RPMI7951 (cell line): ENCODE results near the gene IST1. TPM values are rescaled to one million over a fixed set of nuclear protein-coding genes. Genes with fewer than 3 reads are reported as not detected.
"Not testable (repeated sequence)": the region's sequence is repeated elsewhere in the genome, so short reads cannot be mapped to it uniquely, and the experiment has no call there.

Experiments
- DNase-seq: peaks from one replicate; pipeline ENCODE4 v3.0.0-alpha.2; 2012; ENCODE audit warnings: low read depth
- total RNA-seq: library from RNA; depleted of rRNA; stranded (reverse); fragments of >200 nt; shearing (Covaris generic); gene quantifications from 2 replicates; pipeline ENCODE4 v1.2.3, GENCODE V29; 2014; rRNA removed

Gene IST1
- 160 and 186 TPM in 2 replicates for total RNA-seq

DNA sequence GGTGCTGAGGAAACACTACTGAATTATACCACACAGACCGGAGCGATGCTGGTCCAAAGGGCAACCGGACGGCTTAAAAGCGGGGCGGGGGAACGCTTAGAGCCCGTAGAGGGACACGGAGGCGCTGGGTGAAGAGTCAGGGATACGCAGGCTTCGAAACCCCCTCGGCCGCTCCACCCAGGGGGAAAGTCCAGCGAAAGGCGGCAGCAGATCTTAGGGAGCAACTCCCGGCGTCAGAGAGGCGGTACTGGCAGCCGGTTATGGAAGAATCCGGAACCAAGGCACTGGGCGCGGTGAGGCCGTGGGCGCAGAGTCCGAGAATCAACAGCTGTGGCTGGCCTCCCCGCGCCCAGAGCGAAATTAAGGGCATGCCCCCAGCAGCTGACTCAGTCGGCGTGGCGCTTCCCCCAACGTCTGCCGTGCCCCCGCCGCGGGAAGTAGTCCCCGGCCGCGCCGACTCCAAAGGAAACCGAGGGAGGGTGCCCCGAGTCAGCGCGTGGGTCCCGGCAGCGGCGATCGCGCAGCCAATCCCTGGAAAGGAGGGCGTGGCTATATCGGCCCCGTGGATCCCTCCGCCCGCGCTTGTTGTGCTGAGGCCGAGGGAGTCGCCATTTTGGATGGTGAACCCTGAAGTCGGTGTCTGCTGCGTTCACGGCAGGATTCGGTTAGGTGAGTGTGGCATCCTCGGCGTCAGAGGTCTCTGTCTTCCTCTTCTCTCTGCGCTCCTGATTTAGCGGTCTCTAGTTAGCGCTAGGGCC, at the start of gene IST1:
Gene IST1, plus strand, starts transcription at position 611 of the 758 bp plus-strand sequence. CDS start 20,110 bp downstream, outside the sequence.
- DNase-seq, result peak; percentile 99

DNA sequence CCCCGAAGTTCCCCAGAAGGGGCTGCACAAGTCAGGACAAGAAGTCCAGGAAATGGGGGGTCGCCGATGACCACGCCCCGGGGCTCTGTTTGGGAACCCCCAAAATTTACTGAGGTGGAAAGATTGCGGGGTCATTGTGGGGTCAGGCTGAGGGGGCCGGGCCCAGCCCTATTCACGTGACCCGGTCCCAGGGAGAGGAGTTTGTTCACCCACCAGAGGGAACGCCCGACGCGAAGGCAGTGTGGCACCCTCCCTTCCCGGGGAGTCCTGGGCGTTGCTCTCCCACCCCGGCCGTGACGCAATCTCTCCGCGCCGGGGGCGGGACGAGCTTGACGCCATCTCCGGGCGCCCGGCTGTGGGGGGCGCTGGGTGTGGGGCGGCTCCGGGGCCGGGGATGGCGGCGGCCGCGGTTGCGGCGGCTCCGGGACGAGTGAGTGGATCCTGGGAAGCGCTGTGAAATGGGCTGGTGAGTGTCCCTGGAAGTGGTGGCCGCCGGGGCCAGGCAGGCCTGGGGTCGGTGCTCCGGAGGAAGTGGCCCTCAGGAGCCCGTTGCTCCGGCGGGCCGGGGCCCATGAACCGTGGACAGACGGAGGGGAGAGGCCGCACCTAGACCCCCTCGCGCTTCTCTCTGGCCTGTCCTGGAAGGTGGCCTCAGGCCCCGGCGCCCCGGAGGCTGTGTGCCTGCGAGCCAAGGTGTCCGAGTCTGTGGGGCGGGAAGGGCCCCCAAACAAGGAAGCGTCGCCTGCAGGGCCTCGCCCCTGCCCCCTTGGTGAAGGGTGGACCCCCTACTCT, 49.5 kb upstream of the IST1 start, which contains the start of gene ATXN1L:
Gene ATXN1L, plus strand, starts transcription at position 338 of the 792 bp plus-strand sequence. CDS start 3,765 bp downstream, outside the sequence.
- peak; percentile 91 for DNase-seq

DNA sequence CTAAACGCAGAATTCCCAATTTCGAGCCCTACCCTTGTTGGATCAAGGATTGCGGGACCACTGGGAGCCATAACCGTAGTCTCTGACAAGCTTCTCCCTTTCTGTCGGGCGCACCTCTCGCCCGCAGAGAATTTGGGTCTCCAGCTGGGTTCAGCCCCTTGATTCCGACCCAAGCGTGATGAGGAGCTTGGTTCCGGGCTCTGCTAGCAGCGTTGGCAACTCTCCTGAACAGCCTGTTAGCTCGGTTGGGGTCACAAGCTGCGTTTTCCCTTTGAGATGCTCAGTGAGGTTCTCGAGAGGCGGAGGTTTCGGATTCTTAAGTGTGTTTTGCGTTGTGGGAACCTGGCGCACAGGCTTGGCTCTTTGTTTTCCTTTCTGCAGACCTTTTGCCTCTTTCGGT, 48.9 kb upstream of the IST1 start:
- peak; percentile 9 for DNase-seq

DNA sequence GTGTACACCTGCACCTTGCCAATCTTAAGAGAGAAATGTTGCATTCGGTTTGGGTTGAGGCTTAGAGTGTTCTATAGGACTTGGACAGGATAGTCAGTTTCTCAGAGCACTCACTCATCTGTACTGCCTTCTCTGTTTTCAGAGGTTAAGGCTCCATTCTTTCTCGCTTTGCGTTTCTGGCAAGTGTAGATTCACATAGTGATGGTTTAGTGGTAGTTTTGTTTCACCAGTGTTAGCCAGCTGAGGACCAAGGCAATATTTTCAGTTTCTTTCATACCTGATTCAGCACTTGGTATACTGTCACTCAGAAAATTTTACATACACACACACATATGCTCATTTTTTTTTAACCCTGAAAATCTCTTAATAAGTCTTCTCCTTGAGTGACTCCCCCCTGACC, 48.2 kb upstream of the IST1 start:
- DNase-seq, result no peak

DNA sequence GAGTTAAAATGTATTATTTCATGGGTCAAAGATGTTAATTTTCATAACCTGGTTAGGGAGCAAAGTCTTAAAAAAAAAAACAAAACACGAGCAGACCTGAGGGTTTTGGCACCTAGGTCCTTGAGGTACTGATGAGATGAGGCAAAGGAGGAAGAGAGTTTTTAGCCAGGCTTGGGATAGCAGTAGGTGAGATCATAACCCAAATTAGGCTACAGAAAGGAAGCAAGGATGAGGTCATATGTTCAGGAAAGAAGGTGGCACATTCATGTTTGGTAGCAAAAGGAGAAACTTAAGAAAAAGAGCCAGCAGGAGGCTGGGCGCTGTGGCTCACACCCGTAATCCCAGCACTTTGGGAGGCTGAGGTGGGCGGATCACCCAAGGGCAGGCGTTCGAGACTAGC, 46.7 kb upstream of the IST1 start:
- no peak for DNase-seq

DNA sequence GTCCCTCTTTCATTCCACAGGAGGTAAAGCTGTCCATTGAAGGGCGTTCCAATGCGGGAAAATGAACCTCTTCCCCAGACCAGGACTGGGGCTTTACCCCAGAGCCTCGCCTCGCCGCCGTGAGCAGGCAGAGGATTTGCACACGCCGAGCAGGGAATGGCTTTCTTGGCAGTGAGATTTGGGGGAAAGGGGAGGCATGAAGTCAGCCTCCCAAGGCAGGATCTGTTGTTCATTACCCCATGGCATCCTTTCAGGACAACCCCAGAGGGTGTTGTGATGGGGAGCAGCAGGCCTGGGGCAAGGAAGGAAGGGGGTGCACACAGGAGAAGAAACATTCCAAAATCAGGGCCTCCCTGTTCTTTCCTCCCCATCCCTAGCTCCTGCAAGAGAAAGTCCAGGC, 43.6 kb upstream of the IST1 start:
- no peak for DNase-seq

DNA sequence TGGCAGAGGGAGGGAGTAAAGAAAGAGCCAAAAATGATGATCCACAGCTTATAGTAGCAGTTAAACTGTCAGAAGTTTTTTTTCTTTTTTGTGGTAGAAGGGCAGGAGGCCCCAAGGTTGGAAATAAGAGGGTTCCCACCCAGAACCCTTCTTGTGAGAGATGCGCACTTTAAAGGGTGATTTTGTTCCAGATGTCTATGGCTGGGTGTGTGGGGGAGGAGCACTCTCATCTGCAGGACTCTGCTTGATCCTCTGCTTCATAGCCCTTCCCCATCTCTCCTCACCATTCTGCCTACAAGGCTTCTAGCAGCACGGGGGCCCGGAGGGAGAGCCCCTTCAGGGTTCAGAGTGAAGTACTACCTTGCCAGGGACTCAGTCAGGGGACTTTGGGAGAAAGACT, 43.2 kb upstream of the IST1 start:
- DNase-seq, result no peak

DNA sequence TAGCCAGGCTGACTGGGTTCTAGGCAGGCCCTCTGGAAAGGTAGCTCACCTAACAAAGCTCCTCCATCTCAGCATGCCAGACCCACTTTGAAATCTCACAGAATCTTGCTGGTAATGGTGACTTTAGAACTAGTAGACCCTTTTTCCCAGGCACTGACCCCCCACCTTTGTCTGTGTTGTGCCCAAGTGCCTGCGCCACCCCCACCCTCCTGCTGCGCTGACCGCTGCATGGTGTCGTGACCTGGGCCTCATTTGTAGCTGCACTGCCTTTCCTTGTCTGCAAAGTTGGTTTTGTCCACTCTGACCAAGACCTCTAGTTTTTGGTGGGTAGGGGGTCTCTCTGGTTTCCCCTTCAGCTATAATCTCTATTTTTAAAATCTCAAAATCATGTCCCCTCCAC, 42.8 kb upstream of the IST1 start:
- no peak for DNase-seq

DNA sequence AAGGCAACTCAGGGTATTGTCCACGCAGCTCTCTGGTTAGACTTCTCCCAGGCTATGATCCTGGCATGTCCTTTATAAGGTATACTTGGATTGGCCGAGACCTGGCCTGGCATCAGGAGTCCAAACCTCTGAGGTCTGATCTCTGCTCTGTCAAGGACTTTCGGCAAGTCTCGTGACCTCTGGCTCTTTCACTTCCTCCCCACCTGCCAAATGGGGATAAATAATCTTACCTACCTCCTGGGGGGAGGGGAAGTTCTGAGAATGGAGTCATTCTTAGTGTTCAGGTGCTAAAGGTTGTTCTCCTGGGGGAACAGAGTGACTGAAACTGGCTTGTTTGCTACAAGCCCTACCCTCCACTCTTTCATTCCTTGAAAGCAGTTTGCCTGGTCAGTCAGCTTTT, 41.9 kb upstream of the IST1 start:
- DNase-seq, result no peak

DNA sequence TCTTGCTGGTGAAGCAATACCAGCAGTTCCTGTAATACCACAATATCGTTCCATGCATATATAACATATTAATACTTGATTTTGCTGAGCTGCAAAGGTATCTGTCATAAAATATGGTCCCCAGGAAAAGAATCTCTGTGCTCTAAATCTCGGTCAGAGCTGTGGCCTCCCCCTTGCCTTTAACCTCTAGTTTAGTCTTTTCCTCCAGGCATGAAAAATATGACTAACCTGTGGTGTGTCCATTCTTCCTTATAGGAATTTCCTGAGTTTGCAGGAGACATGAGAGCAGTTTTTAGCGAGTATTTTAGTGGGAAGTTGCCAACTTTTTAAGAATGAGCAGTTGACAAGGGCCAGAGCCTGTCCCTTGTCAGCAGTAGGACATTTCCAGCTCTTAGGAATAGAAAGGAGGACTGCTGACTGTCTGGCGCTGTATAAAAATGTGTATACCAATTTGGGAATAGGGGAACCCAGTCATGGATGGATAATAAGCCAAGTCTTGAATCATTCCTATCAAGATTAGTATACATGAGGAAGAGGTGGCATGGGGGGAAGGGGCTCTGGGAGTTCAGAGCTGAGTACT, 40.9 kb upstream of the IST1 start:
- peak; percentile 14 for DNase-seq

DNA sequence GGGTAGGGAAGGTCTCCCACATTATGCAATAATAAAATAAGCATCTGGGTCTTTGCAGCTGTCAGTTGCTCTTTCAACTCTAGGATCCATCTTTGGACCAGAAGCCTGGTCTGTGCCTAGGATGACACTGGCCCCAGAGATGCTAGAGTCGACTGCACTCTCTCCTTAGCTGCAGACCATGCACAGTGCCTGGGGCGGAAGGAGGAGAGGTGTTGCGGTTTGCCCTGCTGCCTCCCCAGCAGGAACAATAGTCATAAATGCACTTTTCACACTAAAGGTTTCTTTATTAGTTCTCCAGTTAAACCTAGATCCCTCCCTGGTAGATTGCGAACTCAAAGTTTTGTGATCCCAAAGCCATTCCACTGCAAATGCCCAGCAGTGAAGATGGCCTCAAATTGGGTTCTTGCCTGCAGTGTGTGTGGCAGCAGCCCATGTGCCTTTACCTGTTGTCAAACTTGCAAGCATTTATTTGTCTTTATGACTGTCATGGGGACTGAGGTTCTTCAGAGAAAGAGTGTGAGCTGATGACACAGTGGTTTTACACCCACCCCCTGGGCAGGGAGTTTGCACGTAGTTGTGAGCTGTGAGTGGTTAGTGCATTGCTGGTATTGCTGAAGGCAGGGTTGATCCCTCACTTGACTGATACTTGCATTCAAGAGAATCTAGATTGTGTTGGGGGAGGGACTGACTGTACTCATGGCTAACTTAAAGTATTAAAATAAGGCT, 39.2 kb upstream of the IST1 start:
- no peak for DNase-seq

DNA sequence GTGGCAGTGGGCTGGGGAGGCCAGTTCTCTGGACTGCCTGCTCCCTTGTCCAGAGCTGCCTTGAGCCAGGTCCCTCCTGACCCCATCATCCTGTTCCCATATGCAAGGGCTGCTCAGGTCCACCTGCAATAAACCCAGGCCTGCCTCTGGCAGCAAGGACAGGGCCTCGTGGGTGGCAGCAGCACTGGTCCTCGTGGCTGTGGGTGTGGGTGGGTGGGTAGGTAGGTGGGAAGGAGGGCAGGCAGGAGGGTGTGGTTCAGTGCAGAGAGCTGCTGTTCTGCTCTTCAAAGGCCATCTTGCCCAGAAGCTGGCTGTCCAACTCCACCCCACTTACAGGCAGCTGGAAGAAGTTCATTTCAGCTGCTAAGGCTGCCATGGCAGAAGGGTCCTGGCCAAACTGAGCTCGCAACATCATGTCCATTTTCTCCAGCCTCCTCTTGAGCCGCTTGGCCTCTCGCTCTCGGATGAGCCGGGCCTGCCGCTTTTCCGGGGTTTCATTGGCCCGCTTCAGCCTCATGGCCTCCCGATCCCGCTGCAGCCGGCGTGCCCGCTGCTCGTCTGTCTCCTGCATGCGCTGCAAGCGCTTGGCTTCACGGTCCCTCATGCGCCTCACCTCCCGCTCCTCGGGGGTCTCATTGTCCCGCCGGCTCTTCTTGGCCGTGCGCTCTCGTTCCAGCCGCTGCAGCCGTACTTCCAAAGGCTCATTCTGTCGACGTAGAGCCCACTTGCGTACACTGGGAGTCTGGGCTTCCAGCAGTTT, 35.4 kb upstream of the IST1 start:
- DNase-seq, result no peak

DNA sequence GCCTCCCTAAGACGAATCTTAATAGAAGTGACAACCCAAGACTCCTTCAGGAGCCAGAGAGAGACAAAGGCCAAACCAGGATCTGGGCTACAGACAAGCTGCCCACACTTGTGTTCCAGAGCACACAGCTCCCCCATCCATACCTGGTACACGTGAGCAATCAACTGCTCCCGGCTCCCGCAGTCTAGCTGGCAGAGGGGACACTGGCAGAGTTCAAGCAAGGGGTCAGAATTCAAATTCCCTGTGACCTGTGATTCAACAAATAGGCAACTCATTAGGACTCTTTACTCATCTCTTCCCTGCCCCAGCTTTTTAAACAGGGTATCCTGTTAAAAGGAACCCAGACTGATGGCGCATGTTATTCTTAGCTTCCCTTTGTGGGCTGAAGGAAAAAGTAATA, 31.3 kb upstream of the IST1 start:
- DNase-seq, result no peak

DNA sequence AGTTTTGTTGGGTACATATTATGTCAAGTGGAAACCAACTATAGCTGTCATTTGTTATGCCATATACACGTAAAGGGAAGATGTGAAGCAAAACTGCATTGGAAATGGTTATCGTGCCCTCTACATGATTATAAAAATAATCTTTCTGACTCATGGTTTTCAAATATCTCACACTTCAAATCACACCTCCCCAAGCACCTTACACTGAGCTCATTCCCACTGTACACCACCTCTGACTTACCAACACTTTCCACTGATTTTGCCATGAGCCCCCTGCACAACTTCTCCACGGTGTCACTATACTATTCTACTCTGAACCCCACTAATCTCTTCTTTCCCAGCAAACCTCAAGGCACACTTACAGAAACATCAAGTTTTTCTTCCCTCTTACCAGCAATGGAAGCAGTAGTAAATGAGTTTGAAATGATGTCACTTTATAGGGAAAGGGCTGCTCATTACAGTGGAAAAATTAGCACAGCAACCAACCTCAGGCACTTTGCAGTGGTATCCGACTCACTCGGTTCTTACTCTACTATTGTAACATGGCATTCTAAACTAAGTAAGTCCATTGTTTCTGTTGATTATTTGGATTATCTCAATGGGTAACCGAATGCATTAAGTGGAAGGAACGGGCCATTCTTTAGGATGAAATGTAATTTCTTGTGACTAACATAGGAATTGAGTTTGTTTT, 30.0 kb upstream of the IST1 start:
- no peak for DNase-seq

DNA sequence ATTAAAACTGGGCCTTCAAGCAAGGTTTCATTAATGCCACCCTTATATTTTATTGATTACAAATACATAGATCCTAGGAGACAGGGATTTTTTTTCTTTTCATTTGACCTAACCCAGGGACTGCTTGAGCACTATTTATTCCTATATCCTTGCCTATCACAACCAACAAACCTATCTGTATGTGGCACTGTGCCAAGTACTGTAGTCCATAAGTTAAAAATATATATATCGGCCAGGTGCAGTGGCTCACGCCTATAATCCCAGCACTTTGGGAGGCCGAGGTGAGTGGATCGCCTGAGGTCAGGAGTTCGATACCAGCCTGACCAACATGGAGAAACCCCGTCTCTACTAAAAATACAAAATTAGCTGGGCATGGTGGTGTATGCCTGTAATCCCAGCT, 28.2 kb upstream of the IST1 start:
- DNase-seq, result not testable (repeated sequence)

DNA sequence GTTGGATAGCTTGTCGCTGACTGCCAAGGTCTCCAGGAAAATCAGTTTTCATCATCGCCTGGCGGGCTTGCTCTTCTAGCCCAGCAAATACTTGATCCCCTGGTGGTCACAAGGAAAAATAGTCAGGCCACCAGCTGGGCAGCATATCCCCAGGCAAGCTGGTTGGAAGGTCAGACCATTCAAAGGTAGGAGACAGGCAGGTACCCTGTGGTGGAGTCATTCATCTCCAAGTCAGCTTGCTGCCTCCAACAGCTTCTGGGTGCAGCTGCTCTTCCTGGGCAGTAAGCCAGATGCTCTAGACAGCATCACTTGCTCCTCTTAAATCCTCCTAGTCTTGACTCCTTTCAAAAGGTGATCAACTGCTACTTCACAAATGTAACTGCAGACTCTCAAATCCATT, 27.4 kb upstream of the IST1 start:
- DNase-seq, result no peak

DNA sequence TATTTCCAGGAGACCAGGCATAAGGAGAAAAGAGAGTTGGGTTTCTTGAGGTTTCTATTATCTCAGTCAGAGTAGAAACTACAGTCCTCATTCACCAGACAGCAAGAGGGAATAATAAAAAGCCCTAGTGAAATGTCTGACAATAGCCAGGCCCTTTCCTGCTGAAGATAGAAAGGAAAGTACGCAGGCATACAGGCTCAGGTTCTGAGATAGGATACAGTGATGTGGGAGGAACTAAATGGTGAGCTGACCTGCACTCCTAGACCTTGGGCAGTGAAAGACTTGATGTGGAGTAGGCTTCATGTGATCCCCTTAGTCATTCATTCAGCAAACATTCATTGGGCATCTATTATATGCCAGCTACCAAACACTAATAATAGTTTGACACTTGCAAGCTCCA, 26.2 kb upstream of the IST1 start:
- DNase-seq, result no peak

DNA sequence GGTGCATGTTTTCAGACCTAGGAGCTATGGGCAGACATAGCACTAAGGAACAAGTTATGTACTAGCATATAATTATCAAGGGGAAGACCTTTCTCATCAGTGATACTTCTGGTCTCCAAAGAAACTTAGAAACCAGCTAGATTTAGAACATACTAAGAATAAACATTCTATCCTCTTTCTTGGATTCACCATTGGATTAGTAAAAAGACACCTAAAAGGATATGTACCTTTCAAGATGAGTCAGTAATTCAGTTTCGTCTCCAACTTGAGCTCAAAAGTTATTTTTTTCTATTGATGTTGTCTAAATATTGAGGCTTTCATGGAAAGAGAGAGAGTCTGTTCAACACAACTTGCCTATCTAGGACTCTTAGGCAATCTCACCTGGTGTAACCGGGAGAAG, 24.5 kb upstream of the IST1 start:
- DNase-seq, result no peak

DNA sequence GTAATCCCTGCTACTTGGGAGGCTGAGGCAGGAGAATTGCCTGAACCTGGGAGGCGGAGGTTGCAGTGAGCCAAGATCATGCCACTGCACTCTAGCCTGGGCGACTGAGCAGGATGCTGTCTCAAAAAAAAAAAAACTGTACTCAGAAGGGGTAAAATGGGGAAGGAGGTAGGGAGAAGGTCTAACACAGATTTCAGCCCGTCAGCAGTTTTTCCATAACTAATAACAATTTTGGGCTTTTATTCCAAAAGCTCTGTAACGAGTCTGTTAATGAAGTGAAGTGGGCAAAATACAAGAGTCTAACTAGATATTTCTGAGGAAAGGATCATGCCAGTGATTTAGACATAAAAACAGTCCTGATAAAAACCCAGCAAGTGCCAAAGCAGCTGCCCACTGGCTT, 22.1 kb upstream of the IST1 start:
- DNase-seq, result no peak

DNA sequence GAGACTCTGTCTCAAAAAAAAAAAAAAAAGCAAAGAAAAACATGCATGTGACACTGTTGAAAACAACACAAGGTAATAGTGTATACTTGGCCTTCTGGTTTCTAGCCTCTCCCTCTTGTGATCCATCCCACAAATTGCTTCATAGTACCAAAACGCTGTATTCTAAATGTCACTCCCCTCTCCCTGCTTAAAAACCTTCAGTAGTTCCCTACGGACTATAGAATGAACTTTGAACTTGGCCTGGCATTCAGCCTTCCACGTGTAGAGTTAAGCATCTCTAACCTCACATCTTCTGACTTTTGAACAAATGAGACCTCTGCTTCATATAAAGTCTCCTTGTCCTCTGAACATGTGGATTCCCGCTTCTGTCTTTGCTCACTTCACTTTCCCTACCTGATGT, 16.4 kb upstream of the IST1 start:
- no peak for DNase-seq

DNA sequence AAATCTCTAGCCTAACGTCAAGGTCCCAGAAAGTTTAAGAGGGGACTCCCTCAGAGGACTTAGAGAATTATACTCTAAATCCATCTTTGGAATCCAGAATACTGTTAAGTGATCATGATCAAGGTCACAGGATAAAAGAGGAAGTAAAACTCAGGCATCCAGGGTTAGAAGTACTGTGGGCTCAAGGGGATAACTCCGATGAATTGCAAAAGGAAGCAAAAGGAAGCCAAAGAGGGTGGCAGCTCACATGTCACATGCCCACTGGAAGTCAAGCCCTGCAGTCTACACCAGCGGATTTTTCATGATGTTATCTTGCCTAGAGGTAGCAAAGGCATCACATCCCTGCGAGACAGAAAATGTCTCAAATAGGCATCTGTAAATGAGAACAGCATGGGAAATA, 15.2 kb upstream of the IST1 start:
- DNase-seq, result no peak
